ENCODE measurements around the gene ALDH3A2. TPM values are rescaled to one million over a fixed set of nuclear protein-coding genes. Genes with fewer than 3 reads are reported as not detected.

ALDH3A2 gene
- total RNA-seq, 1 experiment from 2014 or later, result 271 TPM

DNA sequence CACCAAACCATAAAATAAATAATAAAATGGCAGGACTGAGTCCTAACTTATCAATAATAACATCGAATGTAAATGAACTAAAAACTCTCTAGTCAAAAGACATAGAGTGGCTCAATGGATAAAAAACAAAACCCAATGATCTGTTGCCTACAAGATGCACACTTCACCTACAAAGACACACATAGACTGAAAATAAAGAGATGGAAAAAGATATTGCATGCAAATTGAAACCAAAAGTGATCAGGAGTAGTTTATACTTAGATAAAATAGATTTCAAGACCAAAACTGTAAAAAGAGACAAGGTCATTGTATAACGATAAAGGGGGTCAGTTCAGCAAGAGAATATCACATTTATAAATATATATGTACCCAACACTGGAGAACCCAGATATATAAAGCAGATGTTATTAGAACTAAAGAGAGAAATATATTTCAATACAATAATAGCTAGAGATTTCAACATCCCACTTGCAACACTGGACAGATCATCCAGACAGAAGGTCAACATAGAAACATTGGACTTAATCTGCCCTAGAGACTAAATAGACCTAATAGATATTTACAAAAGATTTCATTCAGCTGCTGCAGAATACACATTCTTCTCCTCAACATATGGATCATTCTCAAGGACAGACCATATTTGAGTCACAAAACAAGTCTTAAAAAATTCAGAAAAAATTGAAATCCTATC is 38.0 kb downstream of the ALDH3A2 start:
- Histone ChIP-seq H3K36me3 (ENCODE audit: low read depth) (peaks cover 10% of the 10 kb centered on the region; the same call in 1 of the 2 replicates), H3K4me2 (no peak overlapping the region), H4K20me1 (ENCODE audit: insufficient read depth) (no peaks in the 10 kb centered on the region), H3K9me2 (ENCODE audit: insufficient read depth) (no peaks in the 10 kb centered on the region), H3K27ac (no peak overlapping the region), H3K27me3 (ENCODE audit: insufficient read depth, low read depth) (no peaks in the 10 kb centered on the region), H3K4me3 (no peak overlapping the region), H3K4me1 (replicated peaks; ENCODE audit: insufficient read depth) (peaks cover 4% of the 10 kb centered on the region), H3K79me2 (ENCODE audit: low read depth) (no peaks in the 10 kb centered on the region), H3K9me3 (ENCODE audit: insufficient read depth, low read depth) (peaks cover 15% of the 10 kb centered on the region), H3F3A (ENCODE audit: insufficient read depth, low read depth) (peaks cover 4% of the 10 kb centered on the region; the same call in 1 of the 2 replicates), H2AFZ (no peak overlapping the region)
- ChIA-PET POLR2A (ENCODE audit: unreplicated experiment) (no interaction called here), CTCF (interaction anchor here (0.6 kb wide), 1 partner anchor 9 kb away, joined by 12 read pairs; no protein-coding TSS in a partner anchor)
- no TSS peak for BruUV-seq (replicated peaks)
- no peak for DNase-seq
- intact Hi-C loops (cut with micrococcal nuclease; ENCODE audit: unreplicated experiment), result no loop called here
- TF ChIP-seq EZH2 (IDR thresholded peaks at IDR 0.05; ENCODE audit: low read depth), result no peak
- TF ChIP-seq, protein P1, sequence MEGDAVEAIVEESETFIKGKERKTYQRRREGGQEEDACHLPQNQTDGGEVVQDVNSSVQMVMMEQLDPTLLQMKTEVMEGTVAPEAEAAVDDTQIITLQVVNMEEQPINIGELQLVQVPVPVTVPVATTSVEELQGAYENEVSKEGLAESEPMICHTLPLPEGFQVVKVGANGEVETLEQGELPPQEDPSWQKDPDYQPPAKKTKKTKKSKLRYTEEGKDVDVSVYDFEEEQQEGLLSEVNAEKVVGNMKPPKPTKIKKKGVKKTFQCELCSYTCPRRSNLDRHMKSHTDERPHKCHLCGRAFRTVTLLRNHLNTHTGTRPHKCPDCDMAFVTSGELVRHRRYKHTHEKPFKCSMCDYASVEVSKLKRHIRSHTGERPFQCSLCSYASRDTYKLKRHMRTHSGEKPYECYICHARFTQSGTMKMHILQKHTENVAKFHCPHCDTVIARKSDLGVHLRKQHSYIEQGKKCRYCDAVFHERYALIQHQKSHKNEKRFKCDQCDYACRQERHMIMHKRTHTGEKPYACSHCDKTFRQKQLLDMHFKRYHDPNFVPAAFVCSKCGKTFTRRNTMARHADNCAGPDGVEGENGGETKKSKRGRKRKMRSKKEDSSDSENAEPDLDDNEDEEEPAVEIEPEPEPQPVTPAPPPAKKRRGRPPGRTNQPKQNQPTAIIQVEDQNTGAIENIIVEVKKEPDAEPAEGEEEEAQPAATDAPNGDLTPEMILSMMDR (conservative IDR thresholded peaks at IDR 0.05), result no peak

DNA sequence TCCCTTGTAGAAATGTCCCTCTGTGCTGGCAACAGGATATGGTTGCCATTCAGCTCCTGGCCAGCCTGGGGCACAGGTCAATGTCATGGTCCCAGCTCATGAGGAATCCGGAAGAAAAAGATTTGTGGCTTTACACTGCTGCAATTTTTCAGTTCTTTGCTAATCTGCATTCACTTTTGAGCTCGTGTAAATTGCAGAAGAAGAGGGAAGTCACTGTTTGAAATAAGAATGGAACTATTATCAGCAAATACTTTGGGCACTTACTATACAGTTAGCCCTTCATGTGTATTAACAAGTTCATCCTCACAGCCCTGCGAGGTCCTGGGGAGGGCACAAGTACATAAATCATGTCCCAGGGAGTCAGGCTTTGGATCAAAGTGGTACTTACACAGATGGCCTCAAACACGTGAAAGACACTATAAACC is 53.7 kb downstream of the ALDH3A2 start:
- Histone ChIP-seq H3K9me3 (ENCODE audit: insufficient read depth, low read depth) (no peaks in the 10 kb centered on the region), H3K36me3 (ENCODE audit: low read depth) (no peaks in the 10 kb centered on the region), H3K4me3 (no peak overlapping the region), H3K79me2 (ENCODE audit: low read depth) (no peaks in the 10 kb centered on the region), H3F3A (ENCODE audit: insufficient read depth, low read depth) (no peaks in the 10 kb centered on the region; the same call in 1 of the 2 replicates), H4K20me1 (ENCODE audit: insufficient read depth) (no peaks in the 10 kb centered on the region), H3K4me1 (replicated peaks; ENCODE audit: insufficient read depth) (peaks cover 13% of the 10 kb centered on the region; the same call in 1 of the 2 replicates), H3K27me3 (ENCODE audit: insufficient read depth, low read depth) (no peaks in the 10 kb centered on the region), H3K9me2 (ENCODE audit: insufficient read depth) (no peaks in the 10 kb centered on the region), H3K27ac (no peak overlapping the region), H3K4me2 (no peak overlapping the region), H2AFZ (no peak overlapping the region)
- ChIA-PET POLR2A (ENCODE audit: unreplicated experiment) (interaction anchor here (0.7 kb wide), 2 partner anchors 38 to 50 kb away, joined by 6 to 12 read pairs; no protein-coding TSS in a partner anchor), CTCF (interaction anchor here (0.8 kb wide), 1 partner anchor 52 kb away, joined by 5 read pairs; no protein-coding TSS in a partner anchor)
- no TSS peak for BruUV-seq (replicated peaks)
- TF ChIP-seq EZH2 (IDR thresholded peaks at IDR 0.05; ENCODE audit: low read depth), result no peak
- TF ChIP-seq, protein P1 (conservative IDR thresholded peaks at IDR 0.05), result no peak
- no peak for DNase-seq
- intact Hi-C loops (cut with micrococcal nuclease; ENCODE audit: unreplicated experiment), result loop anchor here (5.0 kb wide), 1 partner anchor 190 kb away; no protein-coding TSS in a partner anchor

DNA sequence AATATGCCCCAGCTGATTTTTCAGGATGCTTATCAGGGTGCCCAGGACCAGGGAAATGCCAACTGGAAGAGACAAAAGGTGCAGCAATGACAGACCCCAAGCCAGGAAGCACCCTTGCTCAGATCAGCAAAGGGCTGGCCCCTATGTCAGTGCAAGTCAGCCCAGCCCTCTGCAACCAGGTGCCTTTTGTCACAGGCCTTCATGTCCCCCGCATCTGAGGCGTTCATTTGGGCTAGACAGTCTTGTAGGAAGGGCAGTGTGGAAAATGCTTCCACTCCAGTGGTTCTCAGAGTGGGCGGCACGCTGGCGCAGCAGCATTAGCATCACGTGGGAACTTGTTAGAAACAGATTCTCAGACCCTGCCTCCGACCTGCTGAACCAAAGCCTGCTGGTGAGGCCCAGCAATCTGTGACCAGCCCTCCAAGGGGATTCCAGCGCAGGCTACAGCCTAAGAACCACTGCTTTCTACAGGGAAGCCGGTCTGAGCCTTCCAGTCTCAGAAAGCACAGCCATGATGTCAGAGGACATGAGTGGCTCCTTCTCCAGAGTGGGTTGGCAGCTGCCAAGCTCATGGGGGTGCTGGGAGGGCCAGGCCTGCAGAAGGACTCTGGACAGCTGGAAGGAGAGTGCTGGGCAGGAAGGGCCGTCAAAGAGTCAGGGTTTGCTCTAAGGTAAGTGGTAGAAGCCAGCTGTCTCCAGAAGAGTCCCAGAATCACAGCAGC is 54.7 kb downstream of the ALDH3A2 start:
- ChIA-PET POLR2A (ENCODE audit: unreplicated experiment) (interaction anchor here (0.8 to 1.0 kb wide), 2 partner anchors 37 to 55 kb away, joined by 3 to 5 read pairs; partner anchors contain the start of gene ALDH3A2), CTCF (interaction anchor here (0.9 to 1.4 kb wide), 5 partner anchors 25 to 384 kb away, joined by 3 to 6 read pairs (median 4); no protein-coding TSS in a partner anchor)
- H3K9me3 ChIP-seq (ENCODE audit: insufficient read depth, low read depth), result no peaks in the 10 kb centered on the region
- H3K4me3 ChIP-seq, result no peak overlapping the region
- BruUV-seq (replicated peaks), result no TSS peak
- intact Hi-C loops (cut with micrococcal nuclease; ENCODE audit: unreplicated experiment), result loop anchor here (5.0 kb wide), 1 partner anchor 191 kb away; no protein-coding TSS in a partner anchor
- H3K9me2 ChIP-seq (ENCODE audit: insufficient read depth), result no peaks in the 10 kb centered on the region
- no peaks in the 10 kb centered on the region for H3K36me3 ChIP-seq (ENCODE audit: low read depth)
- H3K4me1 ChIP-seq (replicated peaks; ENCODE audit: insufficient read depth), result peaks cover 13% of the 10 kb centered on the region; the same call in 1 of the 2 replicates
- TF ChIP-seq, protein P1 (conservative IDR thresholded peaks at IDR 0.05), result no peak
- no peak for TF ChIP-seq EZH2 (IDR thresholded peaks at IDR 0.05; ENCODE audit: low read depth)
- H4K20me1 ChIP-seq (ENCODE audit: insufficient read depth), result no peaks in the 10 kb centered on the region
- H3K4me2 ChIP-seq, result no peak overlapping the region
- no peaks in the 10 kb centered on the region for H3K27me3 ChIP-seq (ENCODE audit: insufficient read depth, low read depth)
- H3K79me2 ChIP-seq (ENCODE audit: low read depth), result no peaks in the 10 kb centered on the region
- DNase-seq, result no peak
- no peaks in the 10 kb centered on the region; the same call in 1 of the 2 replicates for H3F3A ChIP-seq (ENCODE audit: insufficient read depth, low read depth)
- H2AFZ ChIP-seq, result no peak overlapping the region
- no peak overlapping the region for H3K27ac ChIP-seq
